Measurements from ENCODE around the gene FAM234B.
"Not testable (repeated sequence)": the region's sequence is repeated elsewhere in the genome, so short reads cannot be mapped to it uniquely, and the experiment has no call there.

Gene FAM234B

GRCh38 chr12:13061377-13061776, 17.2 kb downstream of the FAM234B start:
- DNase-seq (ENCODE audit: low read depth): no peak

GRCh38 chr12:13062669-13063068, 18.5 kb downstream of the FAM234B start:
- no peak for DNase-seq (ENCODE audit: low read depth)

- DNase-seq (ENCODE audit: low read depth): no peak
These were observed 21.8 kb downstream of the FAM234B start for GRCh38 chr12:13066014-13066413.

- no peak for DNase-seq (ENCODE audit: low read depth)
These were observed 22.3 kb downstream of the FAM234B start for GRCh38 chr12:13066459-13066858.

- no peak for DNase-seq (ENCODE audit: low read depth)
These were observed 23.1 kb downstream of the FAM234B start for GRCh38 chr12:13067322-13067721.

- DNase-seq (ENCODE audit: low read depth): no peak
These were observed 25.2 kb downstream of the FAM234B start for GRCh38 chr12:13069380-13069779.

- no peak for DNase-seq (ENCODE audit: low read depth)
These were observed 27.4 kb downstream of the FAM234B start for GRCh38 chr12:13071305-13072280.

- no peak for DNase-seq (ENCODE audit: low read depth)
These were observed 29.0 kb downstream of the FAM234B start for GRCh38 chr12:13073173-13073572.

- no peak for DNase-seq (ENCODE audit: low read depth)
These were observed 30.4 kb downstream of the FAM234B start for GRCh38 chr12:13074396-13075117.

GRCh38 chr12:13075118-13075480, 30.9 kb downstream of the FAM234B start:
- DNase-seq (ENCODE audit: low read depth): no peak

GRCh38 chr12:13075786-13076570, 31.8 kb downstream of the FAM234B start:
- no peak for DNase-seq (ENCODE audit: low read depth)

- no peak for DNase-seq (ENCODE audit: low read depth)
These were observed 35.3 kb downstream of the FAM234B start for GRCh38 chr12:13079440-13079906.

GRCh38 chr12:13080266-13080665, 36.1 kb downstream of the FAM234B start:
- no peak for DNase-seq (ENCODE audit: low read depth)

- DNase-seq (ENCODE audit: low read depth): no peak
These were observed 38.7 kb downstream of the FAM234B start for GRCh38 chr12:13082861-13083260.

GRCh38 chr12:13083638-13084037, 39.5 kb downstream of the FAM234B start:
- not testable (repeated sequence) for DNase-seq (ENCODE audit: low read depth)

- DNase-seq (ENCODE audit: low read depth): no peak
These were observed 40.9 kb downstream of the FAM234B start for GRCh38 chr12:13084898-13085640.

- DNase-seq (ENCODE audit: low read depth): no peak
These were observed 41.9 kb downstream of the FAM234B start for GRCh38 chr12:13085968-13086686.

- no peak for DNase-seq (ENCODE audit: low read depth)
These were observed 43.6 kb downstream of the FAM234B start for GRCh38 chr12:13087766-13088165.

- no peak for DNase-seq (ENCODE audit: low read depth)
These were observed 44.3 kb downstream of the FAM234B start for GRCh38 chr12:13088496-13088895.

GRCh38 chr12:13090054-13090453, 45.9 kb downstream of the FAM234B start:
- no peak for DNase-seq (ENCODE audit: low read depth)

- DNase-seq (ENCODE audit: low read depth): no peak
These were observed 47.7 kb downstream of the FAM234B start for GRCh38 chr12:13091832-13092231.

All from stimulated activated CD8-positive, alpha-beta memory T cell treated with anti-CD3 and anti-CD28 coated beads, Interleukin-12 subunit alpha, Interleukin-12 subunit beta, amount 100 ng/mL, for 4 hours (primary cell).